GM23338 (cell line): Measurements from ENCODE around the gene VSTM2L. TPM values are rescaled to one million over a fixed set of nuclear protein-coding genes. Genes with fewer than 3 reads are reported as not detected.

ENCODE experiments used
- ATAC-seq: fragments of 200-7000 bp; cut with Tn5 transposase; 3 replicates; pipeline ENCODE4 v1.9.1; 2020
- DNase-seq: peaks from one replicate; pipeline ENCODE4 v3.0.0-alpha.2; 2015; ENCODE audit warnings: low spot score
- H2AFZ ChIP-seq: fragments of 200-600 bp; sonication (generic); 2 replicates; pipeline ENCODE4 v1.8.0; 2016; ENCODE audit warnings: antibody characterized with exemption, mild to moderate bottlenecking, moderate library complexity
- H3F3A ChIP-seq: fragments of 200-600 bp; sonication (generic); replicated peaks from 2 replicates; pipeline ENCODE4 v1.8.0; 2017; ENCODE audit warnings: antibody characterized with exemption, mixed run types, low read depth
- H3K27ac ChIP-seq: fragments of 200-600 bp; sonication (generic); 2 replicates; pipeline ENCODE4 v1.6.1; 2016; ENCODE audit warnings: low read depth
- H3K27me3 ChIP-seq: fragments of 200-600 bp; sonication (generic); 2 replicates; pipeline ENCODE4 v1.8.0; 2016; ENCODE audit warnings: mild to moderate bottlenecking, mixed run types, moderate library complexity; ENCODE audit not compliant: insufficient read depth
- H3K36me3 ChIP-seq: fragments of 200-600 bp; sonication (generic); 2 replicates; pipeline ENCODE4 v1.8.0; 2016; ENCODE audit warnings: mild to moderate bottlenecking; ENCODE audit not compliant: insufficient read depth
- H3K4me1 ChIP-seq: fragments of 200-600 bp; sonication (generic); 2 replicates; pipeline ENCODE4 v1.8.0; 2016; ENCODE audit warnings: mild to moderate bottlenecking, moderate library complexity; ENCODE audit not compliant: insufficient read depth
- H3K4me2 ChIP-seq: fragments of 200-600 bp; sonication (generic); 2 replicates; pipeline ENCODE4 v1.7.1; 2017; ENCODE audit warnings: mixed run types
- H3K4me3 ChIP-seq: fragments of 200-600 bp; sonication (generic); 2 replicates; pipeline ENCODE4 v1.6.1; 2016; ENCODE audit warnings: mixed run types
- H3K79me2 ChIP-seq: fragments of 200-600 bp; sonication (generic); replicated peaks from 2 replicates; pipeline ENCODE4 v1.8.0; 2017; ENCODE audit warnings: mild to moderate bottlenecking; ENCODE audit not compliant: insufficient read depth
- H3K9me2 ChIP-seq: fragments of 200-600 bp; sonication (generic); 2 replicates; pipeline ENCODE4 v1.8.0; 2017; ENCODE audit not compliant: insufficient read depth
- H4K20me1 ChIP-seq: fragments of 200-600 bp; sonication (generic); replicated peaks from 2 replicates; pipeline ENCODE4 v1.8.0; 2017; ENCODE audit warnings: mild to moderate bottlenecking; ENCODE audit not compliant: insufficient read depth
- H3K27ac Mint-ChIP-seq: 2 replicates; pipeline ENCODE4 v1.8.0; 2020; ENCODE audit warnings: inconsistent platforms, mild to moderate bottlenecking, moderate library complexity, mixed read lengths
- H3K27me3 Mint-ChIP-seq: 3 replicates; pipeline ENCODE4 v1.8.0; 2022; ENCODE audit warnings: low read depth, mild to moderate bottlenecking, moderate library complexity, mixed read lengths, inconsistent platforms; ENCODE audit not compliant: insufficient read depth, poor library complexity
- H3K36me3 Mint-ChIP-seq: 3 replicates; pipeline ENCODE4 v1.8.0; 2021; ENCODE audit warnings: low read depth, mild to moderate bottlenecking, inconsistent platforms, moderate library complexity, mixed read lengths
- H3K4me1 Mint-ChIP-seq: 3 replicates; pipeline ENCODE4 v1.8.0; 2020; ENCODE audit warnings: mild to moderate bottlenecking, inconsistent platforms, mixed read lengths
- H3K4me3 Mint-ChIP-seq: 3 replicates; pipeline ENCODE4 v1.8.0; 2021; ENCODE audit warnings: moderate library complexity, mild to moderate bottlenecking, inconsistent platforms, mixed read lengths
- H3K9me3 Mint-ChIP-seq: 3 replicates; pipeline ENCODE4 v1.8.0; 2020; ENCODE audit warnings: moderate library complexity, mild to moderate bottlenecking, inconsistent platforms, mixed read lengths
- CREB1 ChIP-seq: fragments of 250-450 bp; sonication (Bioruptor Pico); IDR thresholded peaks from 2 replicates; pipeline ENCODE4 v1.5.0; 2020; ENCODE audit warnings: low read depth, mild to moderate bottlenecking, moderate library complexity
- EZH2 ChIP-seq: fragments of 200-600 bp; sonication (generic); IDR thresholded peaks from one replicate; pipeline ENCODE4 v1.8.0; 2017; ENCODE audit warnings: antibody characterized with exemption, mild to moderate bottlenecking, low read depth; ENCODE audit not compliant: unreplicated experiment
- EZH2phosphoT487 ChIP-seq: fragments of 200-600 bp; sonication (generic); IDR thresholded peaks from one replicate; pipeline ENCODE4 v1.8.1; 2018; ENCODE audit warnings: antibody characterized with exemption; ENCODE audit not compliant: unreplicated experiment
- JUNB ChIP-seq: IDR thresholded peaks from one replicate; pipeline ENCODE4 v1.6.1; 2016; ENCODE audit warnings: antibody characterized with exemption; ENCODE audit not compliant: unreplicated experiment
- NANOG ChIP-seq: IDR thresholded peaks from 2 replicates; pipeline ENCODE4 v1.6.1; 2016; ENCODE audit warnings: antibody characterized with exemption, borderline replicate concordance
- POLR2AphosphoS5 ChIP-seq: IDR thresholded peaks from 2 replicates; pipeline ENCODE4 v1.6.1; 2016; ENCODE audit warnings: antibody characterized with exemption, low read depth
- STAT1 ChIP-seq: IDR thresholded peaks from one replicate; pipeline ENCODE4 v1.6.1; 2016; ENCODE audit warnings: antibody characterized with exemption; ENCODE audit not compliant: unreplicated experiment
- ZNF114 ChIP-seq: fragments of 250-450 bp; sonication (Bioruptor Pico); IDR thresholded peaks from 2 replicates; pipeline ENCODE4 v1.5.0; 2020; ENCODE audit warnings: mild to moderate bottlenecking, moderate library complexity
- ZNF331 ChIP-seq: fragments of 250-450 bp; sonication (Bioruptor Pico); IDR thresholded peaks from 2 replicates; pipeline ENCODE4 v1.5.0; 2020; ENCODE audit warnings: low read depth, mild to moderate bottlenecking, moderate library complexity
- polyA plus RNA-seq: library from polyadenylated mRNA; unstranded; fragments of >200 nt; fragmentation: Nextera tagmentation; extraction: Ambion mirVana; gene quantifications from 2 replicates; pipeline ENCODE4 v1.2.1, GENCODE V29; 2016
- total RNA-seq: library from RNA; depleted of rRNA; stranded (reverse); fragments of >200 nt; shearing (Covaris generic); gene quantifications from 2 replicates; pipeline ENCODE4 v1.2.3, GENCODE V29; 2014
- TF ChIP-seq, protein P1 (sequence below), 2 experiments: fragments of 200-600 bp in 1 of 2; sonication (generic) in 1 of 2; conservative IDR thresholded peaks; 2 replicates each; pipeline versions ENCODE4 v1.5.1 to v1.6.1; 2016 to 2017; ENCODE audit warnings: antibody characterized with exemption in 2 of 2, low read depth in 2 of 2, mild to moderate bottlenecking in 2 of 2, moderate library complexity in 1 of 2
- TF ChIP-seq, protein P2 (sequence below): IDR thresholded peaks from 2 replicates; pipeline ENCODE4 v1.6.1; 2016; ENCODE audit warnings: antibody characterized with exemption
- TF ChIP-seq, protein P3 (sequence below): IDR thresholded peaks from one replicate; pipeline ENCODE4 v1.6.1; 2018; ENCODE audit warnings: antibody characterized with exemption; ENCODE audit not compliant: unreplicated experiment

Gene VSTM2L
- total and polyA plus RNA-seq, 2 experiments from 2014 or later, result 0.60 to 1.9 TPM

DNA sequence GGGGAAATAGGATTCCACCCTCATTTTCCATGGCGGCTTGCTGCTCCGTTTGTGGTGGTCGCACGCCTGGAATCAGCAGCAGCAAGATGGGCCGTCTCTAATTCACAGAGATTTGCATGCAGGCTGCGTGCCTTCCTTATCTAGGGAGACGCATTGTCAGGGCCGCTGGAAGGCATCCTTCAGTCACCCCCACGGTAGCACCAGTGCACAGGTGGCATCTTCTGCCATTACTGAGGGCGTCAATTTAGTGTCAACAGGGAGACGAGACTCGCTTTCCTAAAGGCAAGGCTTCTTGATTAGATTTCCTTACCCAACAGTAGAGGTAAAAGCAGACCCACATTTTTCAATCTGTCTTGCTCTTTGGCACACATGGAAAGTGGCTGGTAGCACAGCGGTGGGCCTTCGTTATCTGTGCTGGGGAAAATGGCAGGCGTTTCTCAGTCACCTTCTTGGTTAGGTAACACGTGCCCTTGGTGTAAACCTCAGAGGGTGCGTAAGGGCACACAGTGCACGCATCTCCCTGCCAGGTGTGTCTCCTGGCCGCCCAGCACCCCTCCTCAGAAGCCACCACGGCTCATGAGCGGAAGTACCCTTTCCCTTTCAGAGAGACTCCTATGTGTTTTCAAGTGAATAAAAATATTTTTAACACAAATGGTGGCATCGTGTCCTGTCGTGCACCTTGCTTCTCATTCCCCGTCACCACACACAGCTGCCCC lies 27.3 kb upstream of the VSTM2L start (continued):
- no peak for TF ChIP-seq ZNF114 (CRISPR knock-in tag)
- no peak for TF ChIP-seq ZNF331
- TF ChIP-seq EZH2phosphoT487, result no peak
- no peak for TF ChIP-seq CREB1 (CRISPR knock-in tag)
- TF ChIP-seq, protein P1, sequence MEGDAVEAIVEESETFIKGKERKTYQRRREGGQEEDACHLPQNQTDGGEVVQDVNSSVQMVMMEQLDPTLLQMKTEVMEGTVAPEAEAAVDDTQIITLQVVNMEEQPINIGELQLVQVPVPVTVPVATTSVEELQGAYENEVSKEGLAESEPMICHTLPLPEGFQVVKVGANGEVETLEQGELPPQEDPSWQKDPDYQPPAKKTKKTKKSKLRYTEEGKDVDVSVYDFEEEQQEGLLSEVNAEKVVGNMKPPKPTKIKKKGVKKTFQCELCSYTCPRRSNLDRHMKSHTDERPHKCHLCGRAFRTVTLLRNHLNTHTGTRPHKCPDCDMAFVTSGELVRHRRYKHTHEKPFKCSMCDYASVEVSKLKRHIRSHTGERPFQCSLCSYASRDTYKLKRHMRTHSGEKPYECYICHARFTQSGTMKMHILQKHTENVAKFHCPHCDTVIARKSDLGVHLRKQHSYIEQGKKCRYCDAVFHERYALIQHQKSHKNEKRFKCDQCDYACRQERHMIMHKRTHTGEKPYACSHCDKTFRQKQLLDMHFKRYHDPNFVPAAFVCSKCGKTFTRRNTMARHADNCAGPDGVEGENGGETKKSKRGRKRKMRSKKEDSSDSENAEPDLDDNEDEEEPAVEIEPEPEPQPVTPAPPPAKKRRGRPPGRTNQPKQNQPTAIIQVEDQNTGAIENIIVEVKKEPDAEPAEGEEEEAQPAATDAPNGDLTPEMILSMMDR (conservative IDR thresholded peaks at IDR 0.05; ENCODE audit: low read depth in 2 of 2), result no peak
- TF ChIP-seq EZH2, result no peak

DNA sequence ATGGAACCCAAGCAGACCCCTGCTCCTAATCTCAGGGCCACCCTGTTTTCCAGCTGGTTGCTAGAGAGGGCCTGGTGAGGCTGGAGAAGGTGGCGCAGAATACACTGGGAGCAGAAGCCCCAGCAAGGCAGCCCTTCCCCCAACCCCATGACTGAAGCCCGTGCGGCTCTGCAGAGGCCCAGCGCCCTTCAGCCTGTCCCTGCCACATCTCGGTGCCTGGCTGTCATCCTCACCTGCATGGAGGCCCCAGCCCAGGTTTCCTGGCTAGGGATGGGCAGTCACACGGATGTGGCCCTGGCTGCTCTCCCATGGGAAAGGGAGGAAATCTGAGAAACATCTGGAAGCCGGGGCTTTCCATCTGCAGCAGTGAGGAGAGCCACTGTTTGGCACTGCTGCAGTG lies 26.1 kb upstream of the VSTM2L start:
- H3K9me3 Mint-ChIP-seq, result no peaks in the 10 kb centered on the region
- TF ChIP-seq POLR2AphosphoS5, result no peak
- TF ChIP-seq, protein P2, sequence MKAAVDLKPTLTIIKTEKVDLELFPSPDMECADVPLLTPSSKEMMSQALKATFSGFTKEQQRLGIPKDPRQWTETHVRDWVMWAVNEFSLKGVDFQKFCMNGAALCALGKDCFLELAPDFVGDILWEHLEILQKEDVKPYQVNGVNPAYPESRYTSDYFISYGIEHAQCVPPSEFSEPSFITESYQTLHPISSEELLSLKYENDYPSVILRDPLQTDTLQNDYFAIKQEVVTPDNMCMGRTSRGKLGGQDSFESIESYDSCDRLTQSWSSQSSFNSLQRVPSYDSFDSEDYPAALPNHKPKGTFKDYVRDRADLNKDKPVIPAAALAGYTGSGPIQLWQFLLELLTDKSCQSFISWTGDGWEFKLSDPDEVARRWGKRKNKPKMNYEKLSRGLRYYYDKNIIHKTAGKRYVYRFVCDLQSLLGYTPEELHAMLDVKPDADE, result no peak
- no peak for TF ChIP-seq CREB1 (CRISPR knock-in tag)
- no peak for TF ChIP-seq EZH2
- no peak for TF ChIP-seq JUNB
- no peak for TF ChIP-seq STAT1
- TF ChIP-seq, protein P1 (conservative IDR thresholded peaks at IDR 0.05; ENCODE audit: low read depth in 2 of 2), result no peak
- TF ChIP-seq NANOG, result no peak
- TF ChIP-seq, protein P3, sequence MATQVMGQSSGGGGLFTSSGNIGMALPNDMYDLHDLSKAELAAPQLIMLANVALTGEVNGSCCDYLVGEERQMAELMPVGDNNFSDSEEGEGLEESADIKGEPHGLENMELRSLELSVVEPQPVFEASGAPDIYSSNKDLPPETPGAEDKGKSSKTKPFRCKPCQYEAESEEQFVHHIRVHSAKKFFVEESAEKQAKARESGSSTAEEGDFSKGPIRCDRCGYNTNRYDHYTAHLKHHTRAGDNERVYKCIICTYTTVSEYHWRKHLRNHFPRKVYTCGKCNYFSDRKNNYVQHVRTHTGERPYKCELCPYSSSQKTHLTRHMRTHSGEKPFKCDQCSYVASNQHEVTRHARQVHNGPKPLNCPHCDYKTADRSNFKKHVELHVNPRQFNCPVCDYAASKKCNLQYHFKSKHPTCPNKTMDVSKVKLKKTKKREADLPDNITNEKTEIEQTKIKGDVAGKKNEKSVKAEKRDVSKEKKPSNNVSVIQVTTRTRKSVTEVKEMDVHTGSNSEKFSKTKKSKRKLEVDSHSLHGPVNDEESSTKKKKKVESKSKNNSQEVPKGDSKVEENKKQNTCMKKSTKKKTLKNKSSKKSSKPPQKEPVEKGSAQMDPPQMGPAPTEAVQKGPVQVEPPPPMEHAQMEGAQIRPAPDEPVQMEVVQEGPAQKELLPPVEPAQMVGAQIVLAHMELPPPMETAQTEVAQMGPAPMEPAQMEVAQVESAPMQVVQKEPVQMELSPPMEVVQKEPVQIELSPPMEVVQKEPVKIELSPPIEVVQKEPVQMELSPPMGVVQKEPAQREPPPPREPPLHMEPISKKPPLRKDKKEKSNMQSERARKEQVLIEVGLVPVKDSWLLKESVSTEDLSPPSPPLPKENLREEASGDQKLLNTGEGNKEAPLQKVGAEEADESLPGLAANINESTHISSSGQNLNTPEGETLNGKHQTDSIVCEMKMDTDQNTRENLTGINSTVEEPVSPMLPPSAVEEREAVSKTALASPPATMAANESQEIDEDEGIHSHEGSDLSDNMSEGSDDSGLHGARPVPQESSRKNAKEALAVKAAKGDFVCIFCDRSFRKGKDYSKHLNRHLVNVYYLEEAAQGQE, result no peak
- TF ChIP-seq ZNF331, result no peak
- no peak for TF ChIP-seq ZNF114 (CRISPR knock-in tag)

More for the DNA sequence above, 26.1 kb upstream of the VSTM2L start:
- Mint-ChIP-seq H3K4me3 (no peak overlapping the region), H3K27ac (no peak overlapping the region), H3K27me3 (peaks cover 7% of the 10 kb centered on the region), H3K36me3 (peaks cover 3% of the 10 kb centered on the region; the same call in 1 of the 3 replicates), H3K4me1 (no peaks in the 10 kb centered on the region)
- no peaks in the 10 kb centered on the region for H3K27me3 ChIP-seq
- no peak for DNase-seq
- no peak overlapping the region for H3K4me3 ChIP-seq
- H3F3A ChIP-seq, result no peaks in the 10 kb centered on the region
- H3K4me1 ChIP-seq, result no peaks in the 10 kb centered on the region
- no peaks in the 10 kb centered on the region for H3K79me2 ChIP-seq
- no peak overlapping the region for H3K4me2 ChIP-seq
- no peaks in the 10 kb centered on the region for H3K36me3 ChIP-seq
- no peaks in the 10 kb centered on the region for H4K20me1 ChIP-seq
- no peak overlapping the region for H2AFZ ChIP-seq
- H3K27ac ChIP-seq, result no peak overlapping the region
- ATAC-seq, result no peak
- no peaks in the 10 kb centered on the region for H3K9me2 ChIP-seq
